ENCODE data around the gene ALOX15.

DNA sequence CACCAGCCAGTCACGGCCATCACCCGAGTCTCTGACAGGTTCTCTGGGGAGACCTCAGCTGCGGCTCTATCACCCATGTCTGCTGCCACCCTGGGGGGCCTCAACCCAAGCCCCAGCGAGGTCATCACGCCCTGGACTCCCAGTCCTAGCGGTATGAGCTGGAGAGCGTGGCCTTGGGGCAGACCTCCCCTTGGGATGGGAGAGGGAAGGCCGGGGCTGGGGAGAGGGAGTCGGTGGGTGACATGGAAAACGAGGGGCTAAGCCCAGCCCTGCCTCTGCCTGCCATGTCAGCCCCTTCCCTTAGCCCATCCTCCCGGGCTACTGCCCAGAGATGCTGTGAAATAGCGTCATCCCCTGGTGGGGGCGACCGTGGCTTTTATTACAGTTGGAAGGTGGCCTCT, 48.5 kb downstream of the ALOX15 start:
- TF ChIP-seq POLR2AphosphoS5 (IDR thresholded peaks at IDR 0.05; ENCODE audit: low read depth, low read length) (no peak), REST (IDR thresholded peaks at IDR 0.05; ENCODE audit: insufficient read depth in 1 of 2, low read depth in 2 of 2, low read length in 1 of 2) (no peak)

All from Panc1 (cell line).